HCT116 (cell line): ENCODE results near the gene EEF1A2.

ENCODE experiments used
- POLR2AphosphoS5 ChIP-seq: IDR thresholded peaks from 2 replicates; pipeline ENCODE4 v1.6.1; 2011; ENCODE audit warnings: mild to moderate bottlenecking, low read depth, low read length, moderate library complexity
- SIN3A ChIP-seq: IDR thresholded peaks from 2 replicates; pipeline ENCODE4 v1.6.1; 2012; ENCODE audit warnings: low read depth

GRCh38 chr20:63529180-63529860 is 30.4 kb upstream of the EEF1A2 start:
- TF ChIP-seq POLR2AphosphoS5 (no peak), SIN3A (no peak)
